ENCODE measurements around the gene LMO1.

LMO1 gene

DNA sequence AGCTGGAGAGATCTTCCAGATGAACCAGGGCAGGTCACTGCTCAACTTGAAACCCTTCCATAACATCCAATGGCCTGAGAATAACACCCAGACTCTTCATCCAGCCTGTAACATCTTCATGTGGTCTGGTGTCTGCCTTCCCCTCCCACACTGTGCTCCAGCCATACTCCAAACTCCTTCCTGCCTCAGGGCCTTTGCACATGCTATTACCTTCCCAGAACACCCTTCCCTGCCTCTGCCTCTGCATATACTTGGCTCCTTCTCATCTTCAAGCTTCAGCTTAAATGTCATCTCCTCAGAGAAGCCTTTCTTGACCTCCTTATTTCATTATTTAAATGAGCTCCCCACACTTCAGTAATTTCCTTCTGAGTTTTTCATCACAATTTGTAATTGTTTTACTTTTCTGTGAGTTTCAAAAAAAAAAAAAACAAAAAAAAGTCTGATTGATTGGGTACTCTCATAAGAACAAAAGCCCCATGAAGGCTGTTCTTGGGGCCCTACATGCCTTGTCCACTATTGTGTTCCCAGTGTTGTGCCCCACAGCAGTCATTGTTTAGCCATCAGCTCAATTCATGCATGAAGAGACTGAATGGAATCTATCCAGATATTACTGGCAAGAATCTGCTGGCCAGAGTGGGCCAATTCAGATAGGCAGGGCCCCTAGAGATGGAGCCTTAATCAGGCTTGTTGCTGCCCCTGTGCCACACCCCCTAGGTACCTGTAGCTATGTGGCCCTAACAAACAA lies 22.1 kb downstream of the LMO1 start:
- DNase-seq, result no peak

DNA sequence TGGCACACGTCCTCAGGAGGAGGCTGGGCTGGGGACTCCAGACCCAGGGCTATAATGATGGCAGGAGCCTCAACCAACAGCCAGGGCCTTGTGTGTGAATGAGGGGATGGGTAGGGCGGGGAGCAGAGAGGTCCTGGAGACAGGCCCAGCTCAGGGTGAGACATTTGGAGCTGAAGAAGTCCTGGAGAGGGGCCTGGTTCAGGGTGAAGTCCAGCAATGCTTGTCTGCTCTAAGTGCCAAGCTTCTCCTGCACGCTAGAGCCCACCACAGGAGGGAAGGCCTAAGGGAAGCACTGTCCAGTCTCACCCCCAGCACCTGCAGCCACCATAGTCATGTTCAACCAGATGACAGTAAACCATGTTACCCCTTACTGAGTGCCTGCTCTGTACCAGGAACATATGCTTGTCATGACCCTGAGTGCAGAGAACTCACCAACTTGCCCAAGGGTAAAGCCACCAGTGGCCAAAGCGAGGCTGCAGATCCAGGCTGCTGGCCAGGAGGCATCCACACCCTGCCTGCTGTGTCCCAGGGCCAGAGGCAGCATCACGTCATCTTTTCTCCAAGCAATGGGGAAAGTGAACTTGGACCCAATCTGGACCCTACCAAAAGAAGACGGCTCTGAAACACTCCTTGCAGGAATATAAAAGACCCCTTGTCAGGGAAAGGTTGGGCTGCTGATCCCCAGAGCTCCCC lies 24.0 kb downstream of the LMO1 start:
- no peak for DNase-seq

DNA sequence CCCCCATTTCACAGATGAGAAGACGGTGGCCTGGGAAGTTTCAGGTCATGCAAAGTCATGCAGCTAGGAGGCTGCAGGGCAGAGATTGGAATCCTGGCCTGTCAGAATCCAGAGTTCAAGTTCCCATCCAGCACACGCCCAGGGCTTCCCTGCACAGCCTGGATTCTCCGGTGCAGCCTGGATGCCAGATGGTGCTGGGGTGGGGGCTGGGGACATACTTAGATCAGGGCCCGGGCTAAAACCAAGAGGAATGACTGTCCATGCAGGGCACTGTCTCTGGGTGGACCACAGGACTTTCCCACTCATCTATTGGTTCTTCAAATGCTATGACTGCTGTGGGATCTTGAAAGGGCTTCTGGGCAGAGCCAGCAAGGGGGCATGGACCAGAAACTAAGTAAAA lies 24.6 kb downstream of the LMO1 start:
- DNase-seq, result no peak

DNA sequence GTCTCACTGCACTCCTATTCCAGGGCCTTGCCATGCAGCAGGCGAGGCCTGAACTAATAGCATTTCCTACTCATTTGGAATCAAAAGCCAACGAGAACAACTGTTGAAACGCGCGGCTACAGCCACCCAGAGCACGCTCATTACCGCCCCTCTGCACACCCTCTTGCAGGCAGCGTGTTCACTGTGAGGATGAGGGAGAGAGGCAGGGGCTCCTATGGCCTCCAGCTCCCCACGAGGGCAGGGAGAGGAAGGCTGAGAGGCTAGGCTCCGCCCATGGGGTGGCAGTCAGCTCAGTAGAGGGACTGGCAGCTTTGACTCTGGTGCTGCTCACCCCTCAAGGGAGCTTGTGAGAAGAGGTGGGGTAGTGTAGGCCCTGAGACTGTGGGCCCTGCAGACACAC lies 26.2 kb downstream of the LMO1 start:
- no peak for DNase-seq

DNA sequence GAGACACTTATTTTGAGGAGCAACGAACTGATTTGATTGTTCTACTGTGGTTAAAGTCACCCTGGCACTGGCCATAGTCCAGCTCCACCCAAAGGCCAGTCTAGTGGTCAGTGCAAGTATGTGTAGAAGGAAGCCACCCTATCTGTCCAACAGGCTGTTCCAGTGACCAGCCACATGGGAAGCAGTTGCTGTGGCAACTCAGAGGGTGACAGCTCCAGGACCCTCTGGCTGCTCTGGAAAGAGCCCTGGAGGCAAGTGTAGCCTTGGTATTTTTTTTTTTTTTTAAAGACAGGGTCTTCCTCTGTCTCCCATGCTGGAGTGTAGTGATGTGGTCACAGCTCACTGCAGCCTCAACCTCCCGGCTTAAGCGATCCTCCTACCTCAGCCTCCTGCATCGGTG lies 27.8 kb downstream of the LMO1 start:
- no peak for DNase-seq

DNA sequence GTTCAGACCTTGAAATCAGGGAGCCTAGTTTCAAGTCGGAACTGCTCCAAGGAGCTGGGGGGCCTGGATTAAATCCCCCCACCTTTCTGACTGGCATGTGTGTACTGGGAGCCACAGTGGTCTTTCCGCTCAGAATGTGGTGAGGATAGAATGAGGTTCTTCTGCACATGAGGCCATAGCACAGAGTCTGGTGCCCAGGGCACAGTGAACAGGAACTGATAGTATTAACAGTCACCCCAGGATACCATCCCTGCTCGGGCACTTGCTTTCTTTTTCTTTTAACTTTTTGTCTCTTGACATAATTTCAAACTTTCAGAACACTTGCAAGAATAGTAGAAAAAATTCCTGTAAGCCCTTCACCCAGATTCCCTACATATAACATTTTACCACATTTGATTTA lies 28.8 kb downstream of the LMO1 start:
- no peak for DNase-seq

DNA sequence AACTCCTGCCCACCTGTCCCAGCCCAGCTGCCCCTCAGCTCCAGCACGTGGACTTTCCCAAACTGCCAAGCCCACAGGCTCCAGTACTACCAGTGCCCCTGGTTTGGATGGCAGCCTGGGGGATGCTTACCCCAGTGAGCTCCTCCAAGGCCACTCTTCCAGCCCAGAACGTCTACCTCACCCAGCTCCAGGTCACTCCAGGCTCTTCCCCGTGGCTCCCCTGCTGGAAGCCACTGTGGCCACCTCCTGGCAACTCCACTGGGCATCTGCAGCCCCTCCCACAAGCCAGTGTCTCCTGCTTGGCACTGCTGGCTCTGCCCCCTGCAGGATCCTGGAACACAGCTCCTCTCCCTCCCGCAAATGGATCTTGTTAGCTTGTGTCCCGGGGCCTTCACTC lies 29.3 kb downstream of the LMO1 start:
- DNase-seq, result no peak

DNA sequence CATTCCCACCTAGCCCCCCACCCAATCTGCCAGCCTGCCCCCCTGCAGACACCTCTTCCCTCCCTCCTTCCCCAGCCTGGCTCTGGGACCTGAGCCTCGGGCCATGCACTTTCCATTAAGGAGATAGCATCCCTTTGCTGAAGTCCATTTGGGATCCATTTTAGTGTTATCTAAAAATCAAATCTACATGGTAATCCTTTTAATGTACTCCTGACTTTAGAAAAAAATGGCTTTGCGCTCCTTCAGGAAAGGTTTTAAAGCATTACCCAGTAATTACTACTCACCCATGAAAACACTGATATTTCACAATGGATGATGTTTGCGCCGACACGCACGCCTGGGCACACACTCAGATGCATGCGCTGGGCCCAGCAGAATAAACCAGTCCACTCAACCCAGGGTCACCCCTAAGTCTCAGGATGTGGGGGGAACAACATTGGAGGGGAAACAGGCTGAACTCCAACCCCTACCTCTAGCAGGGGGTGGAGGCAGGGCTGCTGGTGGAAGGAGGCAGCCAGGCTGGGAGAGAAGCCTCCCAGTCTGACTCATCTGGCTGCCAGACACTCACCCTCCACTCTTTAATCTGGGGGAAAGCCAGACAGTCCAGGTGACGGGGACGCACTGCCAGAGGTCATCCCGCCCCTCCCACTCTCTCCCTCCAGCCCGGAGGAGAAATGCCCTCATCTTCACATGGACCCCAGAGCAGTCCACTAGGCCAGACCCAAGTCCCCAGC lies 29.8 kb downstream of the LMO1 start:
- peak; percentile 61 for DNase-seq

DNA sequence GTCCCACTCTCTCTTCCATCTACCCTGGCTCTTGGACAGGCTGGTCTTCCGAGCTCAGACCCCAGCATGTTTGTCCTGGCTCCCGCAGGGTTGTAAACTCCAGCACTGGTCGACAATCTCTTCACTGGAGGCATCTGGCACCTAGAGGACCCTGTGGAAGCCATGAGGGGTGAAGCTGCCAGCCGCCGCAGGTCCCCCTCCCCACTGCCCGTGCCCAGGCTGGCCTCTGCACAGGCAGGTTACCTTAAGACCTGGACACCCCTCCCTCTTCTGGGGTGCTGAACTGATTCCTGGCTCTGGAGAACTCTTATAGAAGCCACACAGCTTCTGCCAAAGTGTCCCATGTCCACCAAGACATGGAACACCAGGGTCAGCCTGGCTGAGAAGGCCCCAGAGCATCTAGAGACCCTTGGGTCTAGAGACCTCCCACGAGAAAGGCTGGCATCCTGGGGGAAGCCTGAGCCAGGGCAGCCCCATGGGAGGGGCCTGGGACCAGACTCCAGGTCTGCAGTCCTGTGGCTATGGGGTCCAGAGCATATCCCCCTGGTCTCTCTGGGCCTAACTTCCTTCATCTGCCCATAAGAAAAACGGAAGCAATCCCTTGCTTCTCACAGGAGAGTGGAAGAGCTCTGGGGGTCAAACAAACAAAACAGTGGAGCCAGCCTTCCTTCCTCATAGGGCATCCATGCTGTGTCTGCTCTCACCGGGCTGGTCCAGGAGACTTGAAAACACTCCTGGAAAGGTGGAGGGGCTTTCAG lies 30.6 kb downstream of the LMO1 start:
- DNase-seq, result no peak

DNA sequence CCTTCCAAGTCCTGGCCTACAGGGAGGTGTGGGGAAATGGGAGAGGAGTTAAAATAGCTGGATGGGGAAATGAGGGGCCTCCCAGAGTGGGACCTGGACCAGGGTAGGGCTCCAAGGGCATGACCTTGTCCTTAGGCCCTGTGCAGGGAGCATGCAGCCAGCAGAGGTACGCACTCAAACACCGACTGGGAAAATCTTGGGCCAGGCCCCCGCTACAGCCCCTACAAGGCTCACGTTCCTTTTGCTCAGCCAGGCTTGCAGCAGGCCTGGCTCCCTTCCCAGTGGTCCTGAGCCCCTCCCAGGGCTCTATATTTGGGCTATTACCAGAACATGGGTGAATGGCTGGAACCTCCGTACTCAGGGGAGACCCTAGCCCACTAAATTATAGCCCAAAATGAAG lies 31.3 kb downstream of the LMO1 start:
- DNase-seq, result no peak

DNA sequence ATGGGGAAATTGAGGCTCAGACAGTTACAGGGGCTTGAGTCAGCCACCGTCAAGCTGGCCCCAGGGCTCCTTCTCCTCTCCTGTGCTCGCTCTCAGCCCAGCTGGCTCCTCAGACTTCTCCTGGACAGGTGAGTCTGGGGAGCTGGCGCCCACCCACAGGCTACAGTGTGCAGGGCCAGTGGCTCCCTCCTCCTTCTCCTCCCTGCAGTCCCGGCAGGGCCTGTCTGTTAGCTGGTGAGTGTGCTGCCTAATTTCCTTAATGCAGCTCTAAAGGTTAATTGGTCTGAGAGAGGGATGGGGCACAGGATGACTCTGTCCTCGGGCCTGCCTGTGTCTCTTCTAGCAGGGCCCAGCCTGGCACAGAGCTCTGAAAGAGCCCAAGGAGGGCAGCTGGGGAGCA lies 31.7 kb downstream of the LMO1 start:
- no peak for DNase-seq

DNA sequence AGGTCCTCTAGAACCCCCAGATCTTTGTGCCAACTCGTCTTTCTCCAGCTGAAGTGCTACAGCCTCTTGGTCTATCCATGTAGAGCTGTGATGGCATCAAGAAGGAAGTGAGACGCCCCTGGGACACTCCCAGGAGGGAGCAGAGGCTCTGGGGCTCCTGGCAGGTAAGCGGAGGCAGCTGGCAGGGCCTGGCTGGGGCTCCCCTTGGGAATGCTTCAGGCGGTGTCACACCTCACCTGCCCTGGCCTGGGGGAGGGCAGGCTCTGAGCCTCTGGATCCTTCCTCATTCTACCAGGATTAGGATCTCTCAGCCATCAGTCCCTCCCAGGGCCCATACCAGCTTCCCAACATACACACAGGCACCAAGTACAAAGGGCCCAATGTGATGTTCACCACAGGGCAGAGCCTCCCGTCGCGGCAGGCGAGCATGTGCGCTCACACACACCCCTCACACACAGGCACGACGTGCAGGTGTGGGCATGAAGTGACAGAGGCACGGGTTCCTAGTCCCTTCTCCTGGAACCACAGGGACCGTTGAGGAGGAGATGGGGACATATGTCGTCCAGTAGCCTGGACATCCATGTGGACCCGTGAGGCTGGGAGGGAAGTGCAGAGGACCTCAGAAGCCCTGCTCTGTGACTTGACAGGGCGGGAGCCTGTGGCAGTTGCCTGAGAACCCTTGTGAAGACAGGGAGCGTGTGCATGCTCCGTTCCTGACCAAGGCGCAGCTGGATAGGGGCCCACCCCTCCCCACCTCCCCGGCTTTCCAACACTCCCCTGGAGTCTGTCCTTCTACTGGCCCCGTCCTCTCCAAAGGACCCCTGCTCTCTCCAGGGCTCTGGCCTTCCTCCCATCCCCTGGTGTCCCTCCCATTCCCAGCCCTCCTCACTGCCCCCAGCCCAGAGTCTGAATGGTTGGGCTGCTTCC lies 32.5 kb downstream of the LMO1 start:
- DNase-seq, result no peak

DNA sequence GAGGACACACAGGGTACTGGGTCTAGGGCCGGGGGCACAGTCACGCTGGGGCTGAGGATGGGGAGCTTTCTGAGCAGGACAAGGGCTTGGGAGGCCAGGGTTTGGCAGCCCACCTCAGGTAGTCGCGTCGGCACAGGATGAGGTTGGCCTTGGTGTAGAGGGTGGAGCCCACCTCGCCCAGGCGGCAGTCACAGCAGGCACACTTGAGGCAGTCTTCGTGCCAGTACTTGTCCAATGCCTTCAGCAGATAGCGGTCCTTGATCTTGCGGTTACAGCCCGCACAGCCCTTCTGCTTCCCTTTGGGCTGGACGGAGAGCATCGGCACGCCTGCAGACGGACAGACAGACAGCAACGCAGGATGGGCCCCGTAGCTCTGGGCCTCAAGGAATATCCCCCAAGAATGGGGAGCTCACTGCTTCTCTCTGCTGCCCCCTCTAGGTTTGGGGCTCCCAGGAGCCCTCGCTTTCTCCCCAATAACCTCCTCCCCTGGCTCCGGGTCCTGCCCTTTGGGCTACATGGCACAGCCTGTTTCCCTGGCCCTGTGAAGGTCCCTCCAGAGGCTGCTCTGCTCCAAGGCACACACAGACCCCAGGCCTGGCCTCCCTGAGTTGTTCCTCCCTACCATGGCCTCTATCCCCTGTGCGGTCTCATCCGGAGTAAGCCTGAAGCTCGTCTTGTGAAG lies 33.4 kb downstream of the LMO1 start:
- no peak for DNase-seq

DNA sequence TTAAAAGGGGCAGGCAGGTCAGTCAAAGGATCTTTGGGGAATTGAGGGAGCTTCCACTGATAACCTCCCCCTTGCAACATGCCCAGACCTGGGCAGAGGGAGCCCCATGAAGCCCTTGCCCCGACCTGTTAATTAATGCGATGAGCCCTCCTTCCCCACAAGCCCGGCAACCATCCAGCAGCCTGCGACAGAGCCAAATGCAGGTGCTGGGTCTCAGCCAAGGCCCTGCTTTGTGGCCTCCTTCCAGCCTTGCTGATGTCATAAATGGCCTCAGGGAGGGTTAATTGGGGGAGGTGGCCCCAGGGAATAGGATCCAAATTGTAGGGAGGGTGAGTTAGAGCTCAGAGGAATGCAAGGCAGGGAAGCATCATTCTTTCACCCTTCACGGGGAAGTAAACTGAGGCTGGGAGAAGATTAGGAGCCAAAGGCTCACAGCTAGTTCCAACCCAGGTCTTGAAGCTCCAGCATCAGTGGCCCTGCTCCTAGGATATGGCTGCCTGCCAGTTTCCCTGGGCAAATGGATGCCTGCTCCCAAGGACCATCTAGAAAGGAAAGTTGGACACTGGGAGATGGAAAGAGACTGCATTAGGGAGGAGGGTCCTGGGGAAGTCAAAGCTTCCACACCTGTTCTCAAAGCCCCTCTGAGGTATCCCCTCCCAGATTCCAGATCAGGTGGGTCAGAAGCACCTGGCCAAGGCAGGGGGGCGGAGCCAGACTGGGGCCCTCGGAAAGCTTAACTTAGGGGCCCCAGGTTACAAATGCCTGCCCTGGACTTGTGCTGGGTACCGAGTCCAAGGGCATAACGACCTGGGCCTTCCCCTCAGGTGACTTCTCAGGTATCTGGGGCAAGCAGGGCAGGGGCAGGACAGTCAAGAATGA lies 34.1 kb downstream of the LMO1 start:
- DNase-seq, result peak; percentile 37

DNA sequence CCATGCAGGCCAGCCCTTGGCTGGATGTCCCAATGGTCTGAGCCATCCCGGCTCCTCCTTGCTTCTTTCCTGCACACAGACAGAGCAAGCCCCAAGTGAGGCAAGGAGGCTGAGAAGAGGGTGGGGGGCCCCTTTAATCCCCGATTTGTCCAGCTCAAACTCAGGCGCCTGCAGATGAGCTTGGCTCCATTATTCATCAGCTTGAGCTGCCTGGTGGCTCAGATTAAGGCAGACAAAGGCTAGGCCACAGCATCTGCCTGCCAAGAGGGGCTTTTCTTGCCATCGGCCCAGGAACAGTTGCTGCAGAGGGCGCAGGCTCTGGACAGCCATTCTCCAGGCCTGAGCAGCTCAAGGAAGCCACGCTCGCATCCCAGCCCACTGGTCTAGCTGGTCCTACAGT lies 35.4 kb downstream of the LMO1 start:
- DNase-seq, result no peak

DNA sequence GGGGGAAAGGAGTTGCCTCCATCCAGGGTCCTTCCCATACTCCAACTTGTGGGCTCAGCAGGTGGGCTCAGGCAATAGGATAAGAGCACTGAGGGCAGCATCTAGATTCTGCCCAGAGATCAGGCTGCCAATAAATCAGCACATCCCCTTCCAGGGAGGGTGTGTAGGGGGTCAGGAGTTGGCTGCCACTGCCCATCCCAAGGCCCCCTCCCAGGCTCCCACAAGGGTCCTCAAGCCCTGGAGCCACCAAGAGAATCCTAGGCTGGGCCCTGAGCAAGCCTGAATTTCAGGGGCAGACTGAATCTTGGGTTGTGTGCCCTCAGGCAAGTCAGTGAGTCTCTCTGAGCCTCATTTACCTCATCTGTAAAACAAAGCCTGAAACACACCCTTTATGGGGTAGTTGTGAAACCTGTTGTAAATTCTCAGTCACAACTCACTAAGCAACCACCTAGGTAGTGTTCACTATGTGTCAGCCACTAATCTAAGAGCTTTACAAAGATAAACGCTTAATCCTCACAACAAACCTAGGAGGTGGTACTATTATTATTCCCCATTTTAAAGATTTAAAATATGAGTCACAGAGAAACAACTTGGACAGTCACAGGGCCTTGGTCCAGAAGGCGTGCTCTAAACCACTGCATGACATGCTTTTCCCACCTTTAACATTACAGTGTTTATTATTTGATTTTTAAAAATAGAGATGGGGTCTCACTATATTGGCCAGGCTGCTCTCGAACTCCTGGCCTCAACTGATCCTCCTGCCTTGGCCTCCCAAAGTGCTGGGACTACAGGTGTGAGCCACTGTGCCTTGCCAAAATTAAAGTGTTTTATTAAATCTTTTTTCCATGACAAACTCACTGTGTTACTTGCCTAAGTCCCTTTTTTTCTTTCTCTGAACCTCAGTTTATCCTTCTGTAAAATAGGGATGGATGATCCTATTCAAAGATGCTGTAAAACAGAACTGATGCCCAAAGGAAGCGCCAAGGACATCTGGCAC lies 36.2 kb downstream of the LMO1 start:
- no peak for DNase-seq

DNA sequence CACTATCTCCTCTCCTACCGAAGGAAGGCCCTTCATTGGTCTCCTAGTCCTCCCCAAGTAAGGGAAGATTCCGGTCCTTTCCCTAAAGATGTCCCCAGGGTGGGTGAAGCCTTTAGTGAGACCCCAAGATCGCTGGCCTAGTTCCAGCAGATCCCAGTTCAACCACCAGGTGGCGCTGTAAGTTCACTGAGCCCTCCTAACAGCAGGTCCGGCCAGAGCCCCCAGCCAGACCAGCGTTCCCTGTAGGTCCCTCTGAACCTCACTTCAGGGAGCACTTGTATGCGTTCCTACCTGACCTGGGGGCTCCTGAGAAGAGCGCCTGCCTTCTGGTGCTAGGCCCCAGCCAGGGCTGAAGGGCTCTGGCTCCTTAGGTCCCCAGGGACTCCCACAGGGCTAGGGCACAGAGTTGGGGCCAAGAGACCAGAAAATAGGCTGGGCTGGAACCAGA lies 38.1 kb downstream of the LMO1 start:
- peak; percentile 63 for DNase-seq

DNA sequence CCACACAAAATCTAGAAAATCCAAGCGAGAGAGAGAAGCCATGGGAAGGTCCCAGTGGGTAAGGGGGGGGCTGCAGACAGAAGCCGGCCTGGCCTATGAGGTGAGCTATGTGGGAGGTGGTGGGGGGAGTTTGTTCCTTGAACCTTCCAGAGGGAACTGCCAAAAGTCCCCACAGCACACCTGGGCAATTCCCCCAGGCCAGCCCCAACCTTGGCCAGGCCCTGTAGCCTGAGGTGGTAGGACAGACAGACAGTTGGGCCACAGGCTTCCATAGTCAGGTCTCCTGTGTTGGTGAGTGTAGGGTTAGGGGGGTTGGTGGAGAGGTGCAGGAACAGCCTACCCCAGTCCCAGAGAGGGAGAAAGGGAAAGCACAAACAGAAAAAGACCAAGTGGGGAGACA lies 39.0 kb downstream of the LMO1 start:
- no peak for DNase-seq

DNA sequence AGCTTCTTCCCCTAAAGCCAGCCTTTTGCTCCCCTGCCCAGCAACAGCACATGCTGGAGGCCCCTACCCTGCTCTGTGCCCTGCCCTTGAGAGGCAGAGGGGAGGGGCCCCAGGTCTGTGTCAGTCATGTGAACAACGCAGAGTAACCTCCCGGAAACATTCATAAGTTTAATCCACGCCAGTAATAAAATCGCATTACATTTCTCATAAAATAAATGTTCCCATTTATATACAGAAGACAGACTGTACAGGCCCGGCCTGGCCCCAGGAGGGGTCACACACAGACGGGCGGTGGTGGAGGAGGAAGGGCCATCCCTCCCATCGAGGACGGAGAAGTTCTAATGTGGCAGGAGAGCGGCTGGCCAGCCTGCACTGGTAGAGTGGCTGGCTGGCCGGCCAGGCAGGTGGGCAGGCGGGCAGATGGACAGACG lies 39.5 kb downstream of the LMO1 start:
- no peak for DNase-seq

Data from fibroblast of upper back skin (primary cell).